Esophagus squamous epithelium (tissue), 5 donors: ENCODE results near the gene YTHDF2. TPM values are rescaled to one million over a fixed set of nuclear protein-coding genes. Genes with fewer than 3 reads are reported as not detected.

ENCODE experiments used
- DNase-seq: peaks from one replicate; lab custom pipeline; 2025; lab: John Stamatoyannopoulos, UW
- H3K27ac ChIP-seq, 4 donors: fragments of 200-600 bp; sonication (generic); one replicate each; pipeline ENCODE4 v1.5.1; 2016 to 2019; ENCODE audit warnings: mild to moderate bottlenecking in 1 of 4
- H3K27me3 ChIP-seq, 4 donors: fragments of 200-600 bp; sonication (generic); 1 replicate in 3 of 4; 2 replicates in 1 of 4; pipeline versions ENCODE4 v1.5.1 to v1.6.0; 2017 to 2021; ENCODE audit warnings: antibody characterized with exemption in 1 of 4
- H3K36me3 ChIP-seq, 3 donors: fragments of 200-600 bp; sonication (generic); one replicate each; pipeline ENCODE4 v1.5.1; 2016 to 2019
- H3K4me1 ChIP-seq, 3 donors: fragments of 200-600 bp; sonication (generic); one replicate each; pipeline ENCODE4 v1.5.1; 2017 to 2019
- H3K4me3 ChIP-seq, 4 donors: fragments of 200-600 bp; sonication (generic); 1 replicate in 3 of 4; 2 replicates in 1 of 4; pipeline ENCODE4 v1.5.1; 2016 to 2019; ENCODE audit warnings: mild to moderate bottlenecking in 2 of 4, moderate library complexity in 1 of 4
- H3K9me3 ChIP-seq, 3 donors: fragments of 200-600 bp; sonication (generic); one replicate each; pipeline ENCODE4 v1.5.1; 2016 to 2019
- POLR2A ChIP-seq, 4 donors: fragments of 450-650 bp; IDR thresholded peaks; one replicate each; pipeline ENCODE4 v1.6.1; 2017; ENCODE audit warnings: antibody characterized with exemption in 4 of 4, mild to moderate bottlenecking in 4 of 4, moderate library complexity in 3 of 4
- WGBS, 2 donors: methylation state at CpG; one replicate each; pipeline ENCODE4 v1.1.5; 2018; 5-methylcytosine and 5-hydroxymethylcytosine counted together
- intact Hi-C: fragments of 100-400 bp; cut with DNase I; formaldehyde crosslinking; loops from one replicate; pipeline ENCODE4 v1.15.0; 2022
- total RNA-seq, 4 donors: library from RNA; depleted of rRNA; stranded (reverse); fragments of >200 nt; gene quantifications; one replicate each; pipeline ENCODE4 v1.1.0, GENCODE V29; 2016
- TF ChIP-seq, protein P1 (sequence below), 6 experiments: fragments of 450-650 bp in 4 of 6; fragments of 200-600 bp in 2 of 6; sonication (generic) in 2 of 6; IDR thresholded peaks; one replicate each; pipeline ENCODE4 v1.5.1; 2016 to 2019; ENCODE audit warnings: antibody characterized with exemption in 6 of 6, mild to moderate bottlenecking in 4 of 6, moderate library complexity in 4 of 6
- donor health status: DM: yes; HTN: yes; CAD: no.

YTHDF2 gene
- total RNA-seq, 4 donors from 2014 or later: 55.0 to 66.2 (median 60.7) TPM

DNA sequence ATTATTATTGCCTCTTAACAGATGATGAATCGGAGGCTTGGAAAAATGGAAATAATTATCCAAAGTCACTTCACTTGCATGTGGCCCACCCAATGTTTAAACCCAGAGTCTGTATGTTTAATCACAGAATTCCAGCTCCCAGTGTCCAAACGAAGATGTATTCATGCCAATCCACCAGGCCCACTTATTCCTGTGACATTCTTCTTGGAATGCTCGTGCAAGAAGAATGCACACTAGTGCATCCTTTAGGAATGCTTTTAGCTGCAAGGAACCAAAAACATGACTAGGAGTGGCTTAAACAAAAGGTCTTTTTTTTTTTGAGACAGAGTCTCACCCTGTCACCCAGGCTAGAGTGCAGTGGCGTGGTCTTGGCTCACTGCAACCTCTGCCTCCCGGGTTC, 66.3 kb downstream of the YTHDF2 start:
- Histone ChIP-seq H3K27ac (no peak overlapping the region), H3K36me3 (no peaks in the 10 kb centered on the region), H3K4me3 (no peak overlapping the region), H3K27me3 (peaks cover 0 to 14% (median 0%) of the 10 kb centered on the region in 4 donors), H3K4me1 (no peaks in the 10 kb centered on the region), H3K9me3 (no peaks in the 10 kb centered on the region)
- WGBS, 2 donors: 64 to 70% methylated on average over 5 of the region's 5 CpGs
- intact Hi-C loops: no loop called here
- TF ChIP-seq POLR2A (IDR thresholded peaks at IDR 0.05): no peak
- TF ChIP-seq, protein P1, sequence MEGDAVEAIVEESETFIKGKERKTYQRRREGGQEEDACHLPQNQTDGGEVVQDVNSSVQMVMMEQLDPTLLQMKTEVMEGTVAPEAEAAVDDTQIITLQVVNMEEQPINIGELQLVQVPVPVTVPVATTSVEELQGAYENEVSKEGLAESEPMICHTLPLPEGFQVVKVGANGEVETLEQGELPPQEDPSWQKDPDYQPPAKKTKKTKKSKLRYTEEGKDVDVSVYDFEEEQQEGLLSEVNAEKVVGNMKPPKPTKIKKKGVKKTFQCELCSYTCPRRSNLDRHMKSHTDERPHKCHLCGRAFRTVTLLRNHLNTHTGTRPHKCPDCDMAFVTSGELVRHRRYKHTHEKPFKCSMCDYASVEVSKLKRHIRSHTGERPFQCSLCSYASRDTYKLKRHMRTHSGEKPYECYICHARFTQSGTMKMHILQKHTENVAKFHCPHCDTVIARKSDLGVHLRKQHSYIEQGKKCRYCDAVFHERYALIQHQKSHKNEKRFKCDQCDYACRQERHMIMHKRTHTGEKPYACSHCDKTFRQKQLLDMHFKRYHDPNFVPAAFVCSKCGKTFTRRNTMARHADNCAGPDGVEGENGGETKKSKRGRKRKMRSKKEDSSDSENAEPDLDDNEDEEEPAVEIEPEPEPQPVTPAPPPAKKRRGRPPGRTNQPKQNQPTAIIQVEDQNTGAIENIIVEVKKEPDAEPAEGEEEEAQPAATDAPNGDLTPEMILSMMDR (IDR thresholded peaks at IDR 0.05): no peak
- no peak for DNase-seq

DNA sequence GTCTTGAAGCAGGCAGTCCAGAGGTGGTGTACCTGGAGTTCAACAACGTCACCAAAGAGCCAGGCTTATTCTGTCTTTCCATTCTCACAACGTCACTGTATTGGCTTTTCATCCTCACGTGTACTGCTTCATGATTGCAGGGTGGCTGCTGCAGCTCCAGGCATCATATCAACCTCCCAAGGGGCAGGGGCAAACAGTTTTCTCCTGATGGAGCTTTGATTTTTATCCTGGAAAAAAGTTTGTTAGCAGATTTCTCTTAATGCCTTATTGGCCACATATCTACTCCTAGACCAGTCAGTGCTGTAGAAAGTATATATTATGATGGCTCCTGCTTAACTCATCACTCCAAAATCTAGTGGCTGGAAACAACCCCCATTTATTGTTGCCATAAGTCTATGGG, 66.9 kb downstream of the YTHDF2 start:
- 89 to 93% methylated on average over 3 of the region's 3 CpGs for WGBS, 2 donors
- intact Hi-C loops: no loop called here
- TF ChIP-seq, protein P1 (IDR thresholded peaks at IDR 0.05): no peak
- no peak for TF ChIP-seq POLR2A (IDR thresholded peaks at IDR 0.05)
- no peak for DNase-seq
- Histone ChIP-seq H3K4me1 (no peaks in the 10 kb centered on the region), H3K27ac (no peak overlapping the region), H3K9me3 (no peaks in the 10 kb centered on the region), H3K27me3 (peaks cover 0 to 16% (median 0%) of the 10 kb centered on the region in 4 donors), H3K36me3 (no peaks in the 10 kb centered on the region), H3K4me3 (no peak overlapping the region)

DNA sequence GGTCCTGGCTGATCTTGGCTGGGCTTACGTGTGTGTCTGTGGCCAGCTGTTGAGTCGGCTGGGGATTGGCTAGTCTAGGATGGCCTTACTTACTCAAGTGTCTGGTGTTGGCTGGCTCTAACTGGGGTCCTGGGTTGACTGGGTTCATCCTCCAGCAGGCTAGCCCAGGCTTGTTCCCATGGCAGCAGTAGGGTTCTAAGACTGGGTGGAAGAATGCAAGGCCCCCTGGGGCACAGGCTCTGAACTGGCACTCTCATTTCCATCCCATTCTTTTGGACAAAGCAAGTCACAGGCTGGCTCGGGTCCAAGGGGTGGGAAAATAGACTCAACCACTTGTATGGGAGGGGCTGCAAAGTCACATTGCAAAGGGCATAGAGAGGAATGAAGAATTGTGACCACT, 67.3 kb downstream of the YTHDF2 start:
- DNase-seq: no peak
- peaks cover 0 to 19% (median 0%) of the 10 kb centered on the region in 4 donors for H3K27me3 ChIP-seq
- TF ChIP-seq, protein P1 (IDR thresholded peaks at IDR 0.05): no peak
- no peak for TF ChIP-seq POLR2A (IDR thresholded peaks at IDR 0.05)
- no peak overlapping the region for H3K27ac ChIP-seq
- no peaks in the 10 kb centered on the region for H3K9me3 ChIP-seq
- intact Hi-C loops: no loop called here
- no peaks in the 10 kb centered on the region for H3K4me1 ChIP-seq
- no peak overlapping the region for H3K4me3 ChIP-seq
- WGBS, 2 donors: no CpG with 5 or more reads among the region's 3 CpGs
- no peaks in the 10 kb centered on the region for H3K36me3 ChIP-seq

DNA sequence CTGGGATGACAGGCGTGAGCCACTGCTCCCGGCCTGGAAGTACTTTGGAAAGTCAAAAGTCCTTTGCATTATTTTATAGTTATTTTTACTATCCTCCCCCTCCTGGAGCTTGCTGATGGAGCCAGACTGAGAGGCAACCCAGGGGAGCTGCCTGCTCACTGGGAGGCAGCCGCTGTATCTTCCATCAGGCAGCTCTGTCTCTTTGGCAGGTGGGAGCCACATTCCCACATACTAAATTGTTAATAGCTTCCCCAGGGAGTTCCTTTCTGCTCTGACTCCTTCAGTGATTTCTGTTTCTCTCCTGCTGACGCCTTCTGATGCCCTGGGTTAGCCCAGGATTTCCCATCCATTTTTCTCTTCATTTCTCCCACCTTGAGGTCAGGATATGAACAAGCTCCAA, 70.3 kb downstream of the YTHDF2 start:
- Histone ChIP-seq H3K27ac (no peak overlapping the region), H3K4me1 (peaks cover 0 to 4% (median 3%) of the 10 kb centered on the region in 3 donors), H3K27me3 (peaks cover 0 to 44% (median 8%) of the 10 kb centered on the region in 4 donors), H3K36me3 (no peaks in the 10 kb centered on the region), H3K9me3 (no peaks in the 10 kb centered on the region), H3K4me3 (no peak overlapping the region)
- TF ChIP-seq, protein P1 (IDR thresholded peaks at IDR 0.05): no peak
- no peak for TF ChIP-seq POLR2A (IDR thresholded peaks at IDR 0.05)
- no peak for DNase-seq
- 61 to 68% methylated on average over 4 of the region's 4 CpGs for WGBS, 2 donors
- intact Hi-C loops: no loop called here

DNA sequence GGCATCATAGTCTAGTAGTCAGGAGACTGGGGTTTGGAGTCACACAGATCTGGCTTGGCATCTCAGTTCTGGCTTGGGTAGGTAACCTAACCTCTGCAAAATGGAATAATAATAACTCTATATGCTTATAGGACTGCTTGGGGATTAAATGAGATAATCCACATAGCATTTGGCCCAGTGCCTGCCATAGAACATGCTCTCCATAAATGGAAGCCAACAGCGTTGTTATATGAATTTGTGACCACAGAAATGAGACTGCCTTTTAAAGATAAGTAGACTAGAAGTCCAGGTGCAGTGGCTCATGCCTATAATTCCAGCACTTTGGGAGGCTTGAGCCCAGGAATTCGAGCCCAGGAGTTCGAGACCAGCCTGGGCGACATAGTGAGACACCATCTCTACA, 71.2 kb downstream of the YTHDF2 start:
- H3K4me3 ChIP-seq: no peak overlapping the region
- H3K36me3 ChIP-seq: no peaks in the 10 kb centered on the region
- H3K4me1 ChIP-seq: peaks cover 0 to 10% (median 8%) of the 10 kb centered on the region in 3 donors
- intact Hi-C loops: no loop called here
- no peaks in the 10 kb centered on the region for H3K9me3 ChIP-seq
- no peak for DNase-seq
- no peak overlapping the region for H3K27ac ChIP-seq
- H3K27me3 ChIP-seq: peaks cover 5 to 53% (median 8%) of the 10 kb centered on the region in 4 donors
- TF ChIP-seq POLR2A (IDR thresholded peaks at IDR 0.05): no peak
- TF ChIP-seq, protein P1 (IDR thresholded peaks at IDR 0.05): no peak
- WGBS, 2 donors: 80 to 87% methylated on average over 4 of the region's 4 CpGs
